GM23338 (cell line): Measurements from ENCODE around the gene ACTG1.

Source experiments
- CREB1 ChIP-seq: fragments of 250-450 bp; sonication (Bioruptor Pico); IDR thresholded peaks from 2 replicates; pipeline ENCODE4 v1.5.0; 2020; ENCODE audit warnings: low read depth, mild to moderate bottlenecking, moderate library complexity
- CTCF ChIP-seq, 2 experiments: fragments of 200-600 bp in 1 of 2; sonication (generic) in 1 of 2; conservative IDR thresholded peaks; 2 replicates each; pipeline versions ENCODE4 v1.5.1 to v1.6.1; 2016 to 2017; ENCODE audit warnings: antibody characterized with exemption in 2 of 2, low read depth in 2 of 2, mild to moderate bottlenecking in 2 of 2, moderate library complexity in 1 of 2
- ETS1 ChIP-seq: IDR thresholded peaks from 2 replicates; pipeline ENCODE4 v1.6.1; 2016; ENCODE audit warnings: antibody characterized with exemption
- EZH2 ChIP-seq: fragments of 200-600 bp; sonication (generic); IDR thresholded peaks from one replicate; pipeline ENCODE4 v1.8.0; 2017; ENCODE audit warnings: antibody characterized with exemption, mild to moderate bottlenecking, low read depth; ENCODE audit not compliant: unreplicated experiment
- EZH2phosphoT487 ChIP-seq: fragments of 200-600 bp; sonication (generic); IDR thresholded peaks from one replicate; pipeline ENCODE4 v1.8.1; 2018; ENCODE audit warnings: antibody characterized with exemption; ENCODE audit not compliant: unreplicated experiment
- JUNB ChIP-seq: IDR thresholded peaks from one replicate; pipeline ENCODE4 v1.6.1; 2016; ENCODE audit warnings: antibody characterized with exemption; ENCODE audit not compliant: unreplicated experiment
- NANOG ChIP-seq: IDR thresholded peaks from 2 replicates; pipeline ENCODE4 v1.6.1; 2016; ENCODE audit warnings: antibody characterized with exemption, borderline replicate concordance
- POLR2AphosphoS5 ChIP-seq: IDR thresholded peaks from 2 replicates; pipeline ENCODE4 v1.6.1; 2016; ENCODE audit warnings: antibody characterized with exemption, low read depth
- REST ChIP-seq: IDR thresholded peaks from one replicate; pipeline ENCODE4 v1.6.1; 2018; ENCODE audit warnings: antibody characterized with exemption; ENCODE audit not compliant: unreplicated experiment
- STAT1 ChIP-seq: IDR thresholded peaks from one replicate; pipeline ENCODE4 v1.6.1; 2016; ENCODE audit warnings: antibody characterized with exemption; ENCODE audit not compliant: unreplicated experiment
- ZNF114 ChIP-seq: fragments of 250-450 bp; sonication (Bioruptor Pico); IDR thresholded peaks from 2 replicates; pipeline ENCODE4 v1.5.0; 2020; ENCODE audit warnings: mild to moderate bottlenecking, moderate library complexity

- TF ChIP-seq CTCF (conservative IDR thresholded peaks at IDR 0.05; ENCODE audit: low read depth in 2 of 2) (no peak), CREB1 (no peak), EZH2phosphoT487 (no peak), EZH2 (no peak), POLR2AphosphoS5 (no peak), STAT1 (no peak), JUNB (no peak), ZNF114 (no peak), REST (no peak), ETS1 (no peak), NANOG (no peak)
Measured at GRCh38 chr17:81553616-81554181, 41.1 kb upstream of the ACTG1 start.
